ENCODE results near the gene GNG7.

DNA sequence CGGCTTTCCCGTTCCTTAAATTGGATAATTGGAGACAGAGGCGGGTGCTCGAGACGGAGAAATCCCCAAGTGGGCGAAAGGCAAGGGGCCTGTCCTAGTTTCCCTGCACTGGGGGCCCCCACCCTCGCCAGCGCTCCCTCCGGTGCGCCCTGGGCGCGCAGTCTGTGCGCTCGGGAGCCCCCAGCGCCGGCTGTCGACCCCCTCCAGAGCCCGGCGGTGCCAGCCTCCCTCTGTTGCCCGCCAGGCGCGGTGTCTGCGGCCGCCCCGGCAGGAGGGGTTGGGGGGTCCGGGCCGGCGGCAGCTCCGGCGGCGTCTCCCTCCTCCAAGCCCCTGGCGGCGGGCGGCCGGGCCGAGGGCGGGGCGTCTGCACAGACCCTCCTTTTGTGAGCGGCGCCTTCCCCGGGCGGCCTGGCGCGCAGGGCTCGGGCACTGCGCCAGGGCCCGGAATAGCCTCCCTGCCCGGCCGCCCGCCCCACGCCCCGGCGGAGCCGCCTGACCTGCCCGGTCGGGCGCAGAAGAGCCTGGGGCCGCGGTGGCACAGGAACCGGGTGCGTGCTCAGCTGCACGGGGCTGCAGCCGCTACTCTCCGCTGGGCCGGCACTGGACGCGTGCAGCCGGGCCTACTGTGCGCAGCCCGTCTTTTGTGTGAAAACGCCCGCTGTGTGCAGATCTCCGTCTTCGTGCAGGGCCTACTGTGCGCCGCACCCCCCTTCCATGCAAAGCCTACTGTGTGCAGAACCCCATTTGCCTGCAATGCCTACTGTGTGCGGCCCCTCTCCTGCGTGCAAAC is 213.4 kb downstream of the GNG7 start:
- TF ChIP-seq CTCF (IDR thresholded peaks at IDR 0.05; ENCODE audit: low read depth, low read length) (no peak), EZH2phosphoT487 (IDR thresholded peaks at IDR 0.05; ENCODE audit: low read depth) (no peak)
